Measurements from ENCODE around the gene TRIO.
A peak's percentile ranks its signal among the peaks of the same experiment; 100 is the strongest.

Gene TRIO

DNA sequence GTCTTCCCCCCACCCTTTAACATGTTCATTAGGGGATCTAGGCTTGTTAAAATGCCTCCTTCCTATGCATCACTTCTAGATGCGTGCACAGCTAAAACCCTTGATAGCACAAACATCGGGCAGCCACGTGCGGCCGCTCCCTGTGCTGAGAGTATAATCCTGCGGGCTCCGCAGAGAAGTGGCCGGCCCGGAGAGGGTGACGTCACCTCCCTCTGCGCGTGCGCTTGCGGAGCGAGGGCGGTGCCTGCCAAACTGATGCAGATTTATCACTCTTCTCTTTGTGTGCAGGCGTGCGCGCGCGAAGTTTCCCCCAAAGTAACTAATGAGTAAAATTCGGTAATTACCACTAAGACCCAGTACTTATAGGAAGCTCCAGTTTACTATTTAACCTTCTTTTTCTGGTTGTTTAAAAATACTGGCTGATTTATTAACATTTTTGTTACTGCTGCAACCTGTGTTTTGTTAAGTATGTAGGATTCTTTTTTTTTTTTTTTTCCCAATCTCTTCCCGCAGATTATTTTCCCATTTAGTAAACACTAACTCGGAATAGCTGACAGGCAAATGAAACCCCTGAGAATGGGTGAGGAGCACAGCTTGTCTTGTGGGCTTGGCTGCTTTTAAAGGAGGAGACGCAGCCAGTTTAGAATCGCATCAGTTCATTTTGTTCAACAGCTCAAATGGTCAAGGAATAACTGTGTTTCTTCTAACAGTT lies 121.6 kb downstream of the TRIO start (continued):
- TF ChIP-seq PRDM4 (tag by site-specific recombination; IDR thresholded peaks at IDR 0.05) (peak; percentile 48; the same call in 1 of the 2 replicates), ZNF600 (tag by site-specific recombination; IDR thresholded peaks at IDR 0.05) (peak; percentile 39; the same call in 1 of the 2 replicates), ZNF777 (tag by site-specific recombination; IDR thresholded peaks at IDR 0.05; ENCODE audit: borderline replicate concordance) (no peak), ZNF561 (tag by site-specific recombination; IDR thresholded peaks at IDR 0.05; ENCODE audit: borderline replicate concordance) (peak; percentile 95), KLF10 (tag by site-specific recombination; IDR thresholded peaks at IDR 0.05) (peak; percentile 86), ZNF660 (tag by site-specific recombination; IDR thresholded peaks at IDR 0.05) (peak; percentile 73), ZNF37A (tag by site-specific recombination; IDR thresholded peaks at IDR 0.05) (no peak), ZBTB21 (tag by site-specific recombination; IDR thresholded peaks at IDR 0.05) (peak; percentile 70), ZNF514 (tag by site-specific recombination; IDR thresholded peaks at IDR 0.05) (no peak), KLF17 (tag by site-specific recombination; IDR thresholded peaks at IDR 0.05) (peak; percentile 97), ZNF140 (tag by site-specific recombination; IDR thresholded peaks at IDR 0.05) (no peak), ZNF521 (tag by site-specific recombination; IDR thresholded peaks at IDR 0.05) (no peak), ZBTB20 (tag by site-specific recombination; IDR thresholded peaks at IDR 0.05) (peak; percentile 29; the same call in 1 of the 2 replicates), ZNF768 (tag by site-specific recombination; IDR thresholded peaks at IDR 0.05) (no peak), GLIS2 (tag by site-specific recombination; IDR thresholded peaks at IDR 0.05) (no peak; the same call in 1 of the 2 replicates), ZNF311 (tag by site-specific recombination; IDR thresholded peaks at IDR 0.05; ENCODE audit: borderline replicate concordance) (no peak), REST (tag by site-specific recombination; IDR thresholded peaks at IDR 0.05) (no peak; the same call in 1 of the 2 replicates), ZNF501 (tag by site-specific recombination; IDR thresholded peaks at IDR 0.05) (peak; percentile 37; the same call in 1 of the 2 replicates), ZNF16 (tag by site-specific recombination; IDR thresholded peaks at IDR 0.05; ENCODE audit: low read depth) (no peak), ZNF157 (tag by site-specific recombination; IDR thresholded peaks at IDR 0.05) (no peak), ATF2 (tag by site-specific recombination; IDR thresholded peaks at IDR 0.05; ENCODE audit: low read depth) (peak; percentile 100), GLI4 (tag by site-specific recombination; IDR thresholded peaks at IDR 0.05) (no peak)
- TF ChIP-seq, protein P1, sequence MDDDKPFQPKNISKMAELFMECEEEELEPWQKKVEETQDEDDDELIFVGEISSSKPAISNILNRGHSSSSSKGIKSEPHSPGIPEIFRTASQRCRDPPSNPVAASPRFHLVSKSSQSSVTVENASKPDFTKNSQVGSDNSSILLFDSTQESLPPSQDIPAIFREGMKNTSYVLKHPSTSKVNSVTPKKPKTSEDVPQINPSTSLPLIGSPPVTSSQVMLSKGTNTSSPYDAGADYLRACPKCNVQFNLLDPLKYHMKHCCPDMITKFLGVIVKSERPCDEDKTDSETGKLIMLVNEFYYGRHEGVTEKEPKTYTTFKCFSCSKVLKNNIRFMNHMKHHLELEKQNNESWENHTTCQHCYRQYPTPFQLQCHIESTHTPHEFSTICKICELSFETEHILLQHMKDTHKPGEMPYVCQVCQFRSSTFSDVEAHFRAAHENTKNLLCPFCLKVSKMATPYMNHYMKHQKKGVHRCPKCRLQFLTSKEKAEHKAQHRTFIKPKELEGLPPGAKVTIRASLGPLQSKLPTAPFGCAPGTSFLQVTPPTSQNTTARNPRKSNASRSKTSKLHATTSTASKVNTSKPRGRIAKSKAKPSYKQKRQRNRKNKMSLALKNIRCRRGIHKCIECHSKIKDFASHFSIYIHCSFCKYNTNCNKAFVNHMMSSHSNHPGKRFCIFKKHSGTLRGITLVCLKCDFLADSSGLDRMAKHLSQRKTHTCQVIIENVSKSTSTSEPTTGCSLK (tag by site-specific recombination; IDR thresholded peaks at IDR 0.05), result no peak
- TF ChIP-seq, protein P2, sequence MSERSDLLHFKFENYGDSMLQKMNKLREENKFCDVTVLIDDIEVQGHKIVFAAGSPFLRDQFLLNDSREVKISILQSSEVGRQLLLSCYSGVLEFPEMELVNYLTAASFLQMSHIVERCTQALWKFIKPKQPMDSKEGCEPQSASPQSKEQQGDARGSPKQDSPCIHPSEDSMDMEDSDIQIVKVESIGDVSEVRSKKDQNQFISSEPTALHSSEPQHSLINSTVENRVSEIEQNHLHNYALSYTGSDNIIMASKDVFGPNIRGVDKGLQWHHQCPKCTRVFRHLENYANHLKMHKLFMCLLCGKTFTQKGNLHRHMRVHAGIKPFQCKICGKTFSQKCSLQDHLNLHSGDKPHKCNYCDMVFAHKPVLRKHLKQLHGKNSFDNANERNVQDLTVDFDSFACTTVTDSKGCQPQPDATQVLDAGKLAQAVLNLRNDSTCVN (tag by site-specific recombination; optimal IDR thresholded peaks at IDR 0.05), result peak; percentile 82
- TF ChIP-seq, protein P3, sequence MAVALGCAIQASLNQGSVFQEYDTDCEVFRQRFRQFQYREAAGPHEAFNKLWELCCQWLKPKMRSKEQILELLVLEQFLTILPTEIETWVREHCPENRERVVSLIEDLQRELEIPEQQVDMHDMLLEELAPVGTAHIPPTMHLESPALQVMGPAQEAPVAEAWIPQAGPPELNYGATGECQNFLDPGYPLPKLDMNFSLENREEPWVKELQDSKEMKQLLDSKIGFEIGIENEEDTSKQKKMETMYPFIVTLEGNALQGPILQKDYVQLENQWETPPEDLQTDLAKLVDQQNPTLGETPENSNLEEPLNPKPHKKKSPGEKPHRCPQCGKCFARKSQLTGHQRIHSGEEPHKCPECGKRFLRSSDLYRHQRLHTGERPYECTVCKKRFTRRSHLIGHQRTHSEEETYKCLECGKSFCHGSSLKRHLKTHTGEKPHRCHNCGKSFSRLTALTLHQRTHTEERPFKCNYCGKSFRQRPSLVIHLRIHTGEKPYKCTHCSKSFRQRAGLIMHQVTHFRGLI (tag by site-specific recombination; IDR thresholded peaks at IDR 0.05), result peak; percentile 53; the same call in 1 of the 2 replicates
